ENCODE results near the gene ZBED1.
"Not testable (repeated sequence)": the region's sequence is repeated elsewhere in the genome, so short reads cannot be mapped to it uniquely, and the experiment has no call there.

The ZBED1 gene

GRCh38 chrX:2539586-2539985 is 38.8 kb upstream of the ZBED1 start:
- Histone ChIP-seq H3K9me3 (ENCODE audit: control insufficient read depth in 2 of 2, low read length in 2 of 2) (no peaks in the 10 kb centered on the region), H3K27me3 (ENCODE audit: control insufficient read depth in 2 of 2, insufficient read depth in 2 of 2, low read length in 2 of 2) (peaks cover 0 to 2% of the 10 kb centered on the region in 2 donors), H3K27ac (ENCODE audit: low read depth in 2 of 2, low read length in 2 of 2) (no peak overlapping the region), H3K9ac (ENCODE audit: low read depth in 1 of 2, low read length in 2 of 2) (no peak overlapping the region), H3K4me3 (ENCODE audit: low read length in 2 of 2) (no peak overlapping the region), H3K36me3 (ENCODE audit: control insufficient read depth in 2 of 2, insufficient read depth in 2 of 2, low read length in 2 of 2) (no peaks in the 10 kb centered on the region), H3K4me1 (ENCODE audit: control insufficient read depth in 2 of 2, insufficient read depth in 2 of 2, low read length in 2 of 2) (no peaks in the 10 kb centered on the region)

DNA sequence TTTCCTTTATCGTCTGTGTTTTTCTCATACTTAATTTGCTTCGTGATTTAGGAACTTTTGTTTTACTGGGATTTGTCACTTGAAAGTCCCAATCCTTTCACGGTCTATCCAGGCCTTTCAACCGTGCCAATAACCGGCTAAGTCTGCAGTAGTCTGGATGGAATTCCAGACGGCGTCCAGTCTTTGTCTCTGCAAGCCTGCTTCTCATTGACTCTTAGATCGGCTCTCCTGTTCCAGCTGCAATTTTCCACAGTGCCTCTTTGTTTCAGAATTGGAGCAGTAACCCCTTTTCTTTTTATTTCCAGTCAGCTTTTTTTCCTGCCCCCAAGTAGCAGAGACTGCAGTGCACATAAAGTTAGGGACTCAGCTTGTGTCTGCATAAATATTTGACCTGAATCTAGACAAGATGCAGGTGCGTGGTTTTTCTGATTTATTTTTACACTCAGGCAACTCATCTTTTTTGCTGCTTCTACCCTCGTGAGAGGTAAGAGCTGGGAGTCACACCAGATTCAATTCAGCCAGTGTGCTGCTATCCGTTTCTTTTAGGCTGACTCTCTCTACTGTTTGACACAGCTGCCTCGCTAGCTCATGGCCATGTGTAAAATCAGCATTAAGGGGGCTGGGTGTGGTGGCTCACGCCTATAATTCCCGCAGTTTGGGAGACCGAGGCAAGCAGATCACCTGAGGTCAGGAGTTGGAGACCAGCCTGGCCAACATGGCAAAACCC is 37.4 kb upstream of the ZBED1 start:
- Histone ChIP-seq H3K36me3 (ENCODE audit: control insufficient read depth in 2 of 2, insufficient read depth in 2 of 2, low read length in 2 of 2) (no peaks in the 10 kb centered on the region), H3K9me3 (ENCODE audit: control insufficient read depth in 2 of 2, low read length in 2 of 2) (no peaks in the 10 kb centered on the region), H3K4me3 (ENCODE audit: low read length in 2 of 2) (no peak overlapping the region), H3K4me1 (ENCODE audit: control insufficient read depth in 2 of 2, insufficient read depth in 2 of 2, low read length in 2 of 2) (no peaks in the 10 kb centered on the region), H3K27ac (ENCODE audit: low read depth in 2 of 2, low read length in 2 of 2) (no peak overlapping the region), H3K9ac (ENCODE audit: low read depth in 1 of 2, low read length in 2 of 2) (no peak overlapping the region), H3K27me3 (ENCODE audit: control insufficient read depth in 2 of 2, insufficient read depth in 2 of 2, low read length in 2 of 2) (peaks cover 0 to 2% of the 10 kb centered on the region in 2 donors)

DNA sequence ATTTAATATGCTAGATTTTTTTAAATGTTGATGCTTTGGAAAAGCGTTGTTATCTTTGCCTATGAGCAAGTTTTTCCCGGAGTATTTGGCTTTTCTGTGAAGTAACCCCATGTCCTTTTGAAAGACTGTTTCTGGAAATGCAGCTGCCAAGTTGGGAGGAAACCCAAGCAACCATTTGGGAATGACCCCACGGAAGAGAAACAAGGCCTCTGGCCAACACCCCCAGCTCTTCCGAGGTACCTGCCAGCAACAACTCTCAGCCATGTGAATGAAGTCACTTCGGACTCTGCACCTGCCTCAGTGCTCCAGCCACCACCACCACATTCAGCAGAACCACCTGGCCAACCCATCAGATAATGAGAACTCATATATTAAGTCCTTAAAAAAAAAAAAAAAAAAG is 36.2 kb upstream of the ZBED1 start:
- Histone ChIP-seq H3K36me3 (ENCODE audit: control insufficient read depth in 2 of 2, insufficient read depth in 2 of 2, low read length in 2 of 2) (no peaks in the 10 kb centered on the region), H3K4me3 (ENCODE audit: low read length in 2 of 2) (no peak overlapping the region), H3K9ac (ENCODE audit: low read depth in 1 of 2, low read length in 2 of 2) (no peak overlapping the region), H3K9me3 (ENCODE audit: control insufficient read depth in 2 of 2, low read length in 2 of 2) (no peaks in the 10 kb centered on the region), H3K27me3 (ENCODE audit: control insufficient read depth in 2 of 2, insufficient read depth in 2 of 2, low read length in 2 of 2) (peaks cover 0 to 2% of the 10 kb centered on the region in 2 donors), H3K4me1 (ENCODE audit: control insufficient read depth in 2 of 2, insufficient read depth in 2 of 2, low read length in 2 of 2) (no peaks in the 10 kb centered on the region), H3K27ac (ENCODE audit: low read depth in 2 of 2, low read length in 2 of 2) (no peak overlapping the region)

DNA sequence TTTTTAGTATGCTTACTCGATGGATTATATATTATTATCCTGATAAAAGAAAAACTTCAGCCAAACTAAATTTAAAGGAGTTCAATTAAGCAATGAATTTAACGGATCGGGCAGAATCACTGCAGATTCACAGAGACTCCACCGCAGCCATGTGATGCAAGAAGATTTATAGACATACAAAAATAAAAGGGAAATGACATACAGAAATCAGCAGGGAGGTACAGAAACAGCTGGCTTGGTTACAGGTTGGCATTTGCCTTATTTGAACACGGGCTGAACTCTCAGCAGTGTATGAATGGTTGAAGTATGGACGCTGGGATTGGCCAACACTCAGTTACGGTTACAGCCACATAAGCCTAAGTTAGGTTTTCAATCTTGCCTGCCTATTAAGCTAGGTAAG is 35.4 kb upstream of the ZBED1 start:
- H3K27ac ChIP-seq (ENCODE audit: low read depth in 2 of 2, low read length in 2 of 2) = no peak overlapping the region
- H3K27me3 ChIP-seq (ENCODE audit: control insufficient read depth in 2 of 2, insufficient read depth in 2 of 2, low read length in 2 of 2) = peaks cover 0 to 2% of the 10 kb centered on the region in 2 donors
- no peak overlapping the region for H3K4me3 ChIP-seq (ENCODE audit: low read length in 2 of 2)
- no peak overlapping the region for H3K9ac ChIP-seq (ENCODE audit: low read depth in 1 of 2, low read length in 2 of 2)
- no peaks in the 10 kb centered on the region for H3K36me3 ChIP-seq (ENCODE audit: control insufficient read depth in 2 of 2, insufficient read depth in 2 of 2, low read length in 2 of 2)
- no peaks in the 10 kb centered on the region for H3K9me3 ChIP-seq (ENCODE audit: control insufficient read depth in 2 of 2, low read length in 2 of 2)
- H3K4me1 ChIP-seq (ENCODE audit: control insufficient read depth in 2 of 2, insufficient read depth in 2 of 2, low read length in 2 of 2) = no peaks in the 10 kb centered on the region

GRCh38 chrX:2534261-2535021 is 33.7 kb upstream of the ZBED1 start:
- not testable (repeated sequence) for H3K4me3 ChIP-seq (ENCODE audit: low read length in 2 of 2); H3K9me3 ChIP-seq (ENCODE audit: control insufficient read depth in 2 of 2, low read length in 2 of 2); H3K27me3 ChIP-seq (ENCODE audit: control insufficient read depth in 2 of 2, insufficient read depth in 2 of 2, low read length in 2 of 2)

GRCh38 chrX:2533424-2533823 is 32.6 kb upstream of the ZBED1 start:
- no peaks in the 10 kb centered on the region for H3K4me1 ChIP-seq (ENCODE audit: control insufficient read depth in 2 of 2, insufficient read depth in 2 of 2, low read length in 2 of 2)
- H3K36me3 ChIP-seq (ENCODE audit: control insufficient read depth in 2 of 2, insufficient read depth in 2 of 2, low read length in 2 of 2) = no peaks in the 10 kb centered on the region
- no peaks in the 10 kb centered on the region for H3K9me3 ChIP-seq (ENCODE audit: control insufficient read depth in 2 of 2, low read length in 2 of 2)
- no peak overlapping the region for H3K9ac ChIP-seq (ENCODE audit: low read depth in 1 of 2, low read length in 2 of 2)
- H3K4me3 ChIP-seq (ENCODE audit: low read length in 2 of 2) = no peak overlapping the region
- no peak overlapping the region for H3K27ac ChIP-seq (ENCODE audit: low read depth in 2 of 2, low read length in 2 of 2)
- H3K27me3 ChIP-seq (ENCODE audit: control insufficient read depth in 2 of 2, insufficient read depth in 2 of 2, low read length in 2 of 2) = peaks cover 0 to 1% of the 10 kb centered on the region in 2 donors

More at GRCh38 chrX:2534261-2535021, 33.7 kb upstream of the ZBED1 start:
- not testable (repeated sequence) for H3K9ac ChIP-seq (ENCODE audit: low read depth in 1 of 2, low read length in 2 of 2); H3K27ac ChIP-seq (ENCODE audit: low read depth in 2 of 2, low read length in 2 of 2); H3K4me1 ChIP-seq (ENCODE audit: control insufficient read depth in 2 of 2, insufficient read depth in 2 of 2, low read length in 2 of 2); H3K36me3 ChIP-seq (ENCODE audit: control insufficient read depth in 2 of 2, insufficient read depth in 2 of 2, low read length in 2 of 2)

DNA sequence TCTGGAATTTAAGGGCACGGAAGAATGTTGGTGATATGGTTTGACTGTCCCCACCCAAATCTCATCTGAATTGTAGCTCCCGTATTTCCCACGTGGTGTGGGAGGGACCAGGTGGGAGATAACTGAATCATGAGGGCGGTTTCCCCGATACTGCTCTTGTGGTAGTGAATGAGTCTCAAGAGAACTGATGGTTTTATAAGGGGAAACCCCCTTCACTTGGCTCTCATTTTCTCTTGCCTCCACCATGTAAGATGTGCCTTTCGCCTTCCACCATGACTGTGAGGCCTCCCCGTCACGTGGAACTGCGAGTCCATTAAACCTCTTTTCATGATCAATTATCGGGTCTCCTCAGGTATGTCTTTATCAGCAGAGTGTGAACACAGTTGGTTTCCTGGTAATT is 25.6 kb upstream of the ZBED1 start:
- Histone ChIP-seq H3K9ac (ENCODE audit: low read depth in 1 of 2, low read length in 2 of 2) (no peak overlapping the region), H3K9me3 (ENCODE audit: control insufficient read depth in 2 of 2, low read length in 2 of 2) (no peaks in the 10 kb centered on the region), H3K27me3 (ENCODE audit: control insufficient read depth in 2 of 2, insufficient read depth in 2 of 2, low read length in 2 of 2) (no peaks in the 10 kb centered on the region), H3K4me1 (ENCODE audit: control insufficient read depth in 2 of 2, insufficient read depth in 2 of 2, low read length in 2 of 2) (no peaks in the 10 kb centered on the region), H3K36me3 (ENCODE audit: control insufficient read depth in 2 of 2, insufficient read depth in 2 of 2, low read length in 2 of 2) (no peaks in the 10 kb centered on the region), H3K4me3 (ENCODE audit: low read length in 2 of 2) (no peak overlapping the region), H3K27ac (ENCODE audit: low read depth in 2 of 2, low read length in 2 of 2) (no peak overlapping the region)

GRCh38 chrX:2523911-2524310 is 23.1 kb upstream of the ZBED1 start:
- Histone ChIP-seq H3K27ac (ENCODE audit: low read depth in 2 of 2, low read length in 2 of 2) (no peak overlapping the region), H3K27me3 (ENCODE audit: control insufficient read depth in 2 of 2, insufficient read depth in 2 of 2, low read length in 2 of 2) (no peaks in the 10 kb centered on the region), H3K4me1 (ENCODE audit: control insufficient read depth in 2 of 2, insufficient read depth in 2 of 2, low read length in 2 of 2) (no peaks in the 10 kb centered on the region), H3K36me3 (ENCODE audit: control insufficient read depth in 2 of 2, insufficient read depth in 2 of 2, low read length in 2 of 2) (no peaks in the 10 kb centered on the region), H3K9ac (ENCODE audit: low read depth in 1 of 2, low read length in 2 of 2) (no peak overlapping the region), H3K4me3 (ENCODE audit: low read length in 2 of 2) (no peak overlapping the region), H3K9me3 (ENCODE audit: control insufficient read depth in 2 of 2, low read length in 2 of 2) (no peaks in the 10 kb centered on the region)

GRCh38 chrX:2521927-2522386 is 21.2 kb upstream of the ZBED1 start:
- Histone ChIP-seq H3K27me3 (ENCODE audit: control insufficient read depth in 2 of 2, insufficient read depth in 2 of 2, low read length in 2 of 2) (no peaks in the 10 kb centered on the region), H3K4me1 (ENCODE audit: control insufficient read depth in 2 of 2, insufficient read depth in 2 of 2, low read length in 2 of 2) (no peaks in the 10 kb centered on the region), H3K36me3 (ENCODE audit: control insufficient read depth in 2 of 2, insufficient read depth in 2 of 2, low read length in 2 of 2) (no peaks in the 10 kb centered on the region), H3K4me3 (ENCODE audit: low read length in 2 of 2) (no peak overlapping the region), H3K27ac (ENCODE audit: low read depth in 2 of 2, low read length in 2 of 2) (no peak overlapping the region), H3K9ac (ENCODE audit: low read depth in 1 of 2, low read length in 2 of 2) (no peak overlapping the region), H3K9me3 (ENCODE audit: control insufficient read depth in 2 of 2, low read length in 2 of 2) (no peaks in the 10 kb centered on the region)

DNA sequence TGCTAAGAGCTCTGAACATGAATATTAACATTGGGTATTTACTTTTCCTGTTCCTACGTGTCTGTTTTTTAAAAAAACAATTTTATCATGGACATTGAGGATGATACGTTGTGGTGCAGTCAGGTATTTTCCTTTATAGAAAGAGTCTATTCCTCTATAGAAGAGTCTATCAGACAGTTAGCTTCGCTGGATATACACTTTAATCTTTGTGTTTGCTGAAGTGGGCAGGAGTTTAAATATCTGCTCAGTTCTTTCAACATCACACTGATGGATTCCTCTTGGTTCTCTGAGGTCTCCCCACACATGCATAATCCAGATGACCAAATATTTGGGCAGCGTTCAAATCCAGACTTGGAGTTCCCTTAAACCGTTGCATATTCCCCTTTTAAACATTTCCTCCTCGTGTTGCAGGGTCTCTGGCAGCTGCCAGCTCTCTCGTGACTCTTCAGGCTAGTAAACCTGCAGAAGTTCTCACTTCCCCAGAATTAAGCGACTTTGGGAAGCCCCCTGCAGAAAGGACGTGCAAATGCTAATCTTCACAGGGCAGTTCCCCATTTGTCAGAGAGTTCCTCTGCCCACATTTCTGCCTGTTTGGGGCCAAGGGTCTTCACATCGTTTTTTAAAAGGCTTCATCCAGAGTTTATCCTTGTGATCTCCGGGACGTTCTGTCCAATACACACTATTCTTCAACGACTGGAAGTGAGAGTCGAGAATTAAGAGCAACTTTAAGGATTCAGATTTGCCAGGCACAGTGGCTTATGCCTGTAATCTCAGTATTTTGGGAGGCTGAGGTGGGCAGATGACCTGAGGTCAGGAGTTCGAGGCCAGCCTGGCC is 20.5 kb upstream of the ZBED1 start:
- no peak overlapping the region for H3K9ac ChIP-seq (ENCODE audit: low read depth in 1 of 2, low read length in 2 of 2)
- H3K27ac ChIP-seq (ENCODE audit: low read depth in 2 of 2, low read length in 2 of 2) = no peak overlapping the region
- H3K4me3 ChIP-seq (ENCODE audit: low read length in 2 of 2) = no peak overlapping the region
- H3K27me3 ChIP-seq (ENCODE audit: control insufficient read depth in 2 of 2, insufficient read depth in 2 of 2, low read length in 2 of 2) = no peaks in the 10 kb centered on the region
- H3K9me3 ChIP-seq (ENCODE audit: control insufficient read depth in 2 of 2, low read length in 2 of 2) = no peaks in the 10 kb centered on the region
- H3K4me1 ChIP-seq (ENCODE audit: control insufficient read depth in 2 of 2, insufficient read depth in 2 of 2, low read length in 2 of 2) = no peaks in the 10 kb centered on the region
- H3K36me3 ChIP-seq (ENCODE audit: control insufficient read depth in 2 of 2, insufficient read depth in 2 of 2, low read length in 2 of 2) = no peaks in the 10 kb centered on the region
